GM18867 (cell line): ENCODE measurements around the gene AMZ1.
"Not testable (repeated sequence)": the region's sequence is repeated elsewhere in the genome, so short reads cannot be mapped to it uniquely, and the experiment has no call there.

Experiments used
- ATAC-seq: cut with Tn5 transposase; IDR thresholded peaks from one replicate; pipeline ENCODE4 v1.9.1; 2021; ENCODE audit warnings: mild to moderate bottlenecking, moderate library complexity; ENCODE audit not compliant: unreplicated experiment

Gene AMZ1

DNA sequence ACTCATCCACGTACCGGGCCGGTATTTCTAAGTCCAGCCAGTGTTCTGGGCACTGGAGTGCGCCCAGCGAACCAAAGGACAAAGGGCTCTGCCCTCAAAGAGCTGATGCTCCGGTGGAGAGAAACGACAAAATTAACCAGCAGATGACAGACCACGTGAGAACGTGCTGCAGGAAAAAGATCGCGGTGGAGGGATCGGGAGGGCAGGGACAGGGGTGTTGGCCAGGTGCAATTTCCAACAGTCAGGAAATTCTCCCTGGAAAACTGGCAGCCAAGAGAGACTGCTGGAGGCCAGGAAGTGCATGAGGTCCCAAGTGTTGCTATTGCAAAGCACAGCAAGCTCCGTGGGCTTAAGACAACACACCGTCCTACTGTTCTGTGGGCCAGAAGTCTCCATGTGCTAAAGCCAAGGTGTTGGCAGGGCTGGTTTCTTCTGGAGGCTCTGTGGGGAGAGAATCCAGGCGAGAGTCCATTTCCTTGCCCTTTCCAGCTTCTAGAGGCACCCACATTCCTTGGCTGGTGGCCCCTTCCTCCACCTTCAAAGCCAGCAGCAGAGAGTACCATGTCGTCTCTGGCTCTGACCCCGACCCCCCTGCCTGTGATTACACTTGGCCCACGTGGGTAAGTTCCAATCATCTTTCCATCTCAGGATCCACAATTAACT, 21.3 kb upstream of the AMZ1 start:
- no peak for ATAC-seq

DNA sequence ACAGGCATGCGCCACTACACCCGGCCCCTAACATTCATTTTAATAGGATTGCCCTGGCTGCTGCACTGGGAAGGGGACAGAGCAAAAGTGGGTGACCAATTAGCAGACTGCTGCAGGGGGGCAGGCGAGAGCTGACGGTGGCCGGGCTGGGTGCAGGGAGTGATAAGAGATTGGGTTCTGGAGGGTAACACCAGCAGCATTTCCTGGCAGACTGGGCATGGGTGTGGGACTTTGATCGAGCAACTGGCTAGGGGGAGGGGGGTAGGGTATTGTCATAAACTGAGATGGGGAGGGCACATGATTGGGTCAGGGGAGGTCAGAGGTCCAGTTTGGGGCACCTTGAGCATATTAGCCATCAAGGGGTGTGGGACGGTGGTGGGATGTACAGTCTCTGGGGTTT, 20.2 kb upstream of the AMZ1 start:
- no peak for ATAC-seq

DNA sequence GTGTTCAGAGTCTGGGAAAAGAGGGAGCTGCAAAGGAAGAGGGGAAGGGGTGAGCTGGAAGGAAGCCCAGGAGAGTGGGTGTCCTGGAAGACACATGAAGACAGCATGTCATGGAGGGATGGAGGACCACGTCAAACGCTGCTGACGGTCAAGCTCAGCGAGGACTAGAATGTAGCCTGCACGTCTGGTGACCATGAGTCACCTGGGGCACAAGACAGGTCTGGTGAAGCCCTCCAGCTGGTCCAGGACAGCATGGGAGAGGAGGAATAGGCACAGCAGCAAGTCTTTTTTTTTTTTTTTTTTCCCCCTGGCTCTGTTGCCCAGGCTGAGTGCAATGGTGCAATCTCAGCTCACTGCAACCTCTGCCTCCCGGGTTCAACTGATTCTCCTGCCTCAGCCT, 19.6 kb upstream of the AMZ1 start:
- no peak for ATAC-seq

DNA sequence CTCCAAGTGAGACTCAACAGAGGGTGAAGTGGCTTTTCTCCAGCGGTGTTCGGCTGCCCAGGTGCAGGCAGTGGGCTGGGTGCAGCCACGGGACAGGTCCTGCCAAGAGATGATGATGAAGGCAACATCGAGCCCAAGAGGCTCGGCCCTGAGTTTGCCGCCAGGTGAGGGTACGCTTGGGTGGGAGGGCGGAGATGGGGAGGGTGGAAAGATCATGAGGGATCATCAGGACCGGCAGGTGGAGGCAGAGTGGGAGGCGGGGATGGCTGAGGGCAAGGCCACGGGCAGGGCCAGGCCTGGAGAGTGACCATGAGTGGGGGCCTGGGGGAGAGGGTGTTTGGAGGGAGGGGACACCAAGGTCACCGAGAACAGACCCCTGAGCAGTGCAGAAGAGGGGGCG, 17.8 kb upstream of the AMZ1 start:
- ATAC-seq, result no peak

DNA sequence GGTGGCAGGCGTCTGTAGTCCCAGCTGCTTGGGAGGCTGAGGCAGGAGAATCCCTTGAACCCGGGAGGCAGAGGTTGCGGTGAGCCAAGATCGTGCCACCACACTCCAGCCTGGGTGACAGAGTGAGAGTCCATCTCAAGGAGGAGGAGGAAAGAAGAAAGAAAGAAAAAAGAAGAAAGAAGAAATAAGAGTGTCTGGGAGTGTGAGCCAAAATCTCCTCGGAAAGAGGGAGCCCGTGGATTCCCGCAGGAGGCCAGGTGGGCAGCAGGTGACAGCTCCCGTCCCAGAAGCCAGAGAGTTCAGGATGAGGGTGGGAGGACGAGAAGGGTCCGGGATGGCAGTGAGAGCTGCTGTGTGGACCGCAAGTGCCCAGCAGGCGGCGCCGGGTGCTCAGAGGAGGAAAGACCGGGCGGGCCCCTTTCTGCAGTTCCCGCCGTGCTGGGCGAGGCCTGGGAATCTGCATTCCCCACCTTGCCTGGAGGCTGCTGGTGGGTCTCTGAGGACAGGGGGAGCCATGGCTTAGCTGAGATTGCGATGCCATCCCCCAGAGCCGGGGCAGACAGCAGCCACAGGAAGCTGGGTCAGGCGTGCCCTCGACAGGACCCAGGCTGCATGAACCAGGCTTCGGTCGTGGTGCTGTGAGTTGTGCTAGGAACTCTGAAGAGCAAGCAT, 17.1 kb upstream of the AMZ1 start:
- peak; percentile 68 for ATAC-seq

DNA sequence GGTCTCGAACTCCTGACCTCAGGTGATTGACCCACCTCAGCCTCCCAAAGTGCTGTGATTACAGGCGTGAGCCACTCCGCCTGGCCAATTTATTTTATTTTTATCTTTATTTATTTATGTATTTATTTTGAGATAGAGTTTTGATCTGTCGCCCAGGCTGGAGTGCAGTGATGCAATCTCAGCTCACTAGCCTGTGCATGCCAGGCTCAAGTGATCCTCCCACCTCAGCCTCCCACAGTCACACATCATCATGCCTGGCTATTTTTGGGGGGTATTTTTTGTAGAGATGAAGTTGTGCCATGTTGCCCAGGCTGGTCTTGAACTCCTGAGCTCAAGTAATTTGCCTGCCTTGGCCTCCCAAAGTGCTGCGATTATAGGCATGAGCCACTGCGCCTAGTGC, 14.8 kb upstream of the AMZ1 start:
- not testable (repeated sequence) for ATAC-seq

DNA sequence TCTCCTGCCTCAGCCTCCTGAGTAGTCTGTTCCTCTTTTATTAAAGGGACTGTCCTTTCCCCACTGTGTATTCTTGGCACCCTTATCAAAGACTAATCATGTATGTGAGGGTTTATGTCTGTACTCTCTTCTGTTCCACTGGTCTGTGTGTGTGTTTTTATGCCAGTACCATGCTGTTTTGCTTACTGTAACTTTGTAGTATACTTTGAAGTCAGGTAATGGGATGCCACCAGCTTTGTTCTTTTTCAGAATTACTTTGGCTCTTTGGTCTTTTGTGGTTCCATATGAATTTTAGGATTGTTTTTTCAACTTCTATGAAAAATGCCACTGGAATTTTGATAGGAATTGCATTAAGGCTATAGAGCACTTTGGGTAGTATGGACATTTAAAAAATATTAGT, 14.1 kb upstream of the AMZ1 start:
- ATAC-seq, result no peak

DNA sequence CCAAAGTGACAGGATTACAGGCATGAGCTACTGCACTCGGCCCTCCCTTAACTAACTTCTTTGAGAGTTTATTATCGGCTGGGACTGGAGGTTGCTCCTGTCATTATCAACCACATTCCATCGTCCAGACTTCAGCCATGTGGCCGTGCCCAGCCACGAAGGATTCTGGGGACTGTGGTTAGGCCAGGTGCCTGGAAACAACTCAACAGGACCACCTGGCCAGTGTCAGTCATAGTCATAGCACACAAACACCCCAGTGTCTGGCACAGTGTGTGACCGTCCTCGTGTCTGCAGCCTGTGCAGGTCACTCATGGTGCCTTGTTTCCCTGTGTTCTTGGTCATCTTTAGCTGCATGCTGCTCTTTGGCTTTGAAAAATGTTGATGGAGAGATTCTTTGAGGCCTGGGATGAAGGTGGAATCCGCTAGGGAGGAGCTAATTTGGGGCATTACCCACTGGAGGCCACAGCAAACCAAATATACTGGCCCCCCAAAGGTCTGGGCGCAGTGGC, 12.7 kb upstream of the AMZ1 start:
- no peak for ATAC-seq

DNA sequence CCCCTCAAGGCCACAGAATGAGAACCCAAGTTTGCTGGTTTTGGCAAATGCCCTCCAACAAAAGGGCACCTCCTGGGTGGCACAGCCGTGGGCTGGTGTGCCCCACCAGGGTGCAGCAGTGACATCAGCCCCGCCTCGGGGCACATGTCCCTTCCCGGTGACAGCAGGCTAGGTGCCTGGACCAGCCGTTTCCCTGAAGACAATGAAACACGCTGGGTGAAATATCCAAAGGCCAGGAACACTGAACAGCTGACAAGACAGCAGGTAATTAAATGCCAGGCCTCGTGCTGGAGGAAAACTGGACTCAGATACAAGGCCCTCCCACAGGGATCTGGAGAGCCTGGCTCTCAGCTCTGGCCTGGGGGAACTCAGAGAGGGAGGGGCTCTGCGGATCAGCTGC, 11.4 kb upstream of the AMZ1 start:
- not testable (repeated sequence) for ATAC-seq

DNA sequence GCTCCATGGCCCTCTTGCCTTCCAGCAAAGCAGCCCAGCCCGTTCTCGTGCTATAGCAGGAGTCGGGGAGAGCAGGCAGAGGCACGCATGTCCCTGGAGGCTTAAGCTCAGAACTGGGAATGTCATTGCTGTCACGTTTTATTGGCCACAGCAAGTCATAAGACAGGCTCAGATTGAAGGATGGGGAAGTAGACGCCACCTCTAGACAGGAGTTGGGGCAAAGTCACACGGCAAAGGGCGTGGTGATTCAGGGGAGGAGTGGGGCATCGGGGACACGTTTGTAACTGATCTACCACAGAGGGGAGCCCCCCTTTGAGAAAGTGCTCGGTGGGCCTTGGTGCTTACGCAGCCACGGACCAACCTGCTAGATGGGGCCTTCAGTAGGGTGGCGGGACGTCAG, 9.5 kb upstream of the AMZ1 start:
- not testable (repeated sequence) for ATAC-seq

DNA sequence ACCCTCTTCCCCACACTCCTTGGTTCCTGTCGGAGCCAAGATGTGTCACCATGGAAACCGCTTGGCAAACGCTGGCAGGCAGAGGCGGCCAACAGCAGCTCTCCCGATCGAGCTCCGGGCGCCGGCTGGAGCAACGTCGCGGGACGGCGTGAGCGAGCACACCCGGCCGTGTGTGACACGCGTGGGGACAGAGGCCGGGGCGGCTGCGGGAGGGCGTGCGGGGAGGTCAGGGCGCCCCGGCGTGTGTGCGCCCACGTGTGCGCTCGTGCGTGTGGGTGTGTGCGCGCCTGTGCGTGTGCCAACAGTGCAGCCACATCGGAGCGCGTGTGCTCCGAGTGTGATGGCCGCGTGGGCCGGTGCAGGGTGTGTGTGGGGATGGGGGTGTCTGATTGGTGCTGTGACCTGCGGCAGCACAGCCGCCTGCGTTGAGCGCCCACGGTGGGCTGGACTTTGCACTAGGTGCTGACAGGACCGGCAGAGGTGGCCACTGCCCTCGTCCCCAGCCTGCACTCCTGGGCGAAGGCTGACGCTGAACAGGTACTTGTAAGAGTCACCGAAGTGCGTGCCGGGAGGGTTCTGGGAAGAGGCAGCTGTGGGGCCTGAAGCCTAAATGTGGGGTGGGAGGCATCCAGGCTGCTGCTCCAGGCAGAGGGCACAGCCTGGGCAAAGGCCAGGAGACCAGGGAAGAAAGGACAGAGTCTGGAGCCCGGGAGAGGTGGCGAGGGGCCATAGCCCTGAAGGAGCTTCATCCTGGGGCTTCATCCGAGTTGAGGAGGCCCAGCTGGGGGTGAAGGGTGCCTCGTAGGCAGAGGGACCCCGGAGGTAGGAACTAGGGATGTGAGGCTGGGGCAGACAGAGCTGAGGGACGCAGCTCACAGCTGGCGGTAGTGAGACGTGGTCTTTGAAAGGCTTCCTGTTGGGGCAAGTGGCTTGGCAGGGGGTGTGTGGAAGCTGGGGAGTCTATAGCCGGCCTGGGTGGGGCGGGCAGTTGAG, 8.6 kb upstream of the AMZ1 start:
- not testable (repeated sequence) for ATAC-seq

DNA sequence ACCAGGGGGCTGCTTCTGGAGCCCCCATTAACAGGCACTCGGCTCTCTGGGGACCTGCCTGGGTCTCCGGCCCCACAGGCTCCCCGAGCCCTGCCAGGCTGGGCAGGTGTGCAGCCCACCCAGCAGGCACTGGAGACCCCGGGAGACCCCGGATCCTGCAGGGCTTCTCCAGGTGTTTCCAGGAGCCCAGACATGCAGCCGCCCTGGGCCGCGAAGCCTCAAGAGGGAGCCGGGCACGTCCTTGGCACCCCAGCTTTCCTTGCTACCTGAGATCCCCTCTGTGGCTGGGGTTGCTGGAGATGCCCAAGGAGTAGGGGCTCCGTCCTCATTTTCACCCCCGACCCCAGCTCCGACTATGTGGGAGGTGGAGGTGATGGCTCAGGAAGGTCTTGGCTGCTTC, 7.7 kb upstream of the AMZ1 start:
- ATAC-seq, result no peak

DNA sequence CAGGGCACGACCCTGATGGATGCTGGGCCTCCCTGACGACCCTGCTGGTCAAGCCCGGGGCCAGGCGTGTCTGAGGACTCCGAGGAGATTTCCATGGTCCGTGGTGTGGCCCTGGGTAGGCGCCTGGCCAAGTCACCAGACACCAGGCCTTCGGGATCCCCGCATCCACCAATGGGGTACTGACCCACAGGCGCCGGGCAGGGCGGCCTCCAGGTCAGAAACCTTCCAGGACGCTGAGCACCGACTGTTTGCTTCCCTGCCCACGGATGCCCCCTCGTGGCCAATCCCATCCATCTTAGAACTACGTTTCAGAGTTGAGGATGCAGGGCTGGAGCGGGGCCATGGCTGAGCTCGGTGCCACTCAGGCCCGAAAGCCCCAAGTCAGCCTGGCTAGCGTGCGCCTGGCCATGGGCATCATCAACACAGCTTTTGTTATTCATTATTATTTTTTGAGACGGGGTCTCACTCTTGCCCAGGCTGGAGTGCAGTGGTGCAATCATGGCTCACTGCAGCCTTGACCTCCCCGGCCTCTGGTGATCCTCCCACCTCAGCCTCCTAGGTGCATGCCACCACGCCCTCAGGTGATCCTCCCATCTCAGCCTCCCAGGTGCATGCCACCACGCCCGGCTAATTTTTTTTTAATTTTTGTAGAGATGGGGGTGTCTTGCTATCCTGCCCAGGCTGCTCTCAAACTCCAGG, 7.1 kb upstream of the AMZ1 start:
- no peak for ATAC-seq

DNA sequence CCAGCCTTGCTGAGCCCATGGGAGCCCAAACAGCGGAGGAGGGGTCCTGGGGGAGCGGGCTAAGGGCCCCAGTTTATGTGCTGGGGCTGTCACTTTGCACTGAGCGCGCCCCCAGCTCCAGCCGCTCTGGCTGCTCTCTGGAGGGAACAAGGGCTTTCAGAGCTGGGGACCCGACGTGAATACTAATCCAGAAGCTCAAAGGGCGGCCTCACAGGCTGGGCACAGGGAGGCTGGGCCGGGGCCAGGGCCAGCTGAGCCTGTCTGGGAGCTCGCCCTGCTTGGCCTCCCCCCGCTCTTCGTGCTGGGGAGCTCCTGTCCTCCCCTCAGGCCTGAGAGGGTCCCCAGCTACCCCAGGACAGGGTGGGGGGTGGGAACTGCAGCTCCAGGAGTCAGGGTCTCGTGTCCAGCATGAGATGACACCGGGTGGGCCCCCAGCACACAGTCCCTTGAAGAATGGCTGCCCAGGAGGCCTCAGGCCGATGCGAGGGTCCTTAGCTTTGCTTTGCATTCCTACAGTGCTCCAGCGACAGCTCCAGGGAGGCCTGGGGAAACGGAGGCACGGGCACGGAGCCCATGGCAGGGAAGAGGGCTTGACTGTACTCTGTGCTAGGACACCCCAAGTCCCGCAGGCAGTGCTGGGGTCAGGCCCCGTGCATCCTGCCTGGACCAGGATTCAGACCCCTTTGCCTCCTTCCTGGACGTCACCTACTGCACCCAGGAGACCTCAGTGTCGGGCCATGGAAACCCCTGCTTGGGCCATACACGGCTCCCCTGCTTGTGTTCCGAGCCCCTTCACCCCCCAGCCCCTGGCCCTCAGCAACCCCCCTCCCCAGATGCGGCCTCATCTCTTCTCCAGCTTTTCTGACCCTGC, 5.8 kb upstream of the AMZ1 start:
- ATAC-seq, result no peak

DNA sequence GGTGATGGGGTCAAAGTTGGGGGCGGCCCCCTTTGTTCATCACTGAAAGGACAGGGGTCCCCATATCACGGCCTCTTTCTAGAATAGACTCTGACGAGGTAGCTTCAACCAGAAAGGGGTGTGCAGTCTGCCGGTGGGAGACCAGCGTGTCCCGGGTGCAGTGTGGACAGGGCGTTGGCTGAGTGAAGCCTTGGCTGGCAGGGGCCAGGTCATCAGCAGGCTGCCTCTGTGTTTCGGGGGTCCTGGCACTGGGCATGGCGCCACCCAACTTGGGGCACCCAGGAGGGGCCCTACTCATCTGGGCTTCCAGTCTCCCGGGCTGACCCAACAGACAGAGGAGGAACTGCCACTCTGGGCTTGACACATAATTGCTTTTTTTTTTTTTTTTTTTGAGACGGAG, 3.5 kb upstream of the AMZ1 start:
- ATAC-seq, result no peak

DNA sequence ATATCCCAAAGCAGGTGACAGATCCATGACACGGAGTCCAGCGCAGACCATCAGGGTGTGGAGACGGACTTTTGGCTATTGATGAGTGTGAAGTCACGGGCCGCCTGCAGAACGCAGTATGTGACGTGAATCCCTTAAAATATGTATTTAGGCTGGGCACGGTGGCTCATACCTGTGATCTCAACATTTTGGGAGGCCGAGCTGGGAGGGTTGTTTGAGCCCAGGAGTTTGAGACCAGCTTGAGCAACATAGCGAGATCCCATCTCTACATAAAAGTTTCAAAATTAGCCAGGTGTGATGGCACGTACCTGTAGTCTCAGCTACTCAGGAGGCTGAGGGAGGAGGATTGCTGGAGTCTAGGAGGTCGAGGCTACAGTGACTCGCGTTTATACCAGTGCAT, 1.9 kb upstream of the AMZ1 start:
- no peak for ATAC-seq

DNA sequence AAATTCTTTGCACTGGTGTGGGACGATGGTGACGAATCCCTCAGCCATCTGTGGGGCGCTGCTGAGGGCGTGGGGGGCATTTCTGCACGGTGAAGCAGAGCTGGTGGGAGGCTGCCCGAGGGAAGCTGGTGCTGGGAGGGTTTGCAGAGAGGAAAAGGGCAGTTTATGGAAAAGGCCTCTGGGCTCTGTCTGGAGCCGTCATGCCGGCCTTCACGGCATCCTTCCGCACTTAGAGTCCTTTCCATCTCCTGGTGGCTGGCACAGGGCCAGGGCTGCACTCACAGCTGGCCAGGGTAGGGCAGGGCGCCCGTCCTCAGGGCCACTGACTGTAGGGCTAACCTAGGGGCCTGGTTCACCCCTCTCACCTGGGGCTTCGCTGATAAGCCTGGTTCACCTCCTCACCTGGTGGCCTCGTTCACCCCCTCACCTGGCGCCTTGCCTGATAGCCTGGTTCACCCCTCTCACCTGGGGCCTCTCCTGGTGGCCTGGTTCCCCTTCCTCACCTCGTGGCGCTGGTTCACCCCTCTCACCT, 598 bp upstream of the AMZ1 start:
- ATAC-seq, result no peak

DNA sequence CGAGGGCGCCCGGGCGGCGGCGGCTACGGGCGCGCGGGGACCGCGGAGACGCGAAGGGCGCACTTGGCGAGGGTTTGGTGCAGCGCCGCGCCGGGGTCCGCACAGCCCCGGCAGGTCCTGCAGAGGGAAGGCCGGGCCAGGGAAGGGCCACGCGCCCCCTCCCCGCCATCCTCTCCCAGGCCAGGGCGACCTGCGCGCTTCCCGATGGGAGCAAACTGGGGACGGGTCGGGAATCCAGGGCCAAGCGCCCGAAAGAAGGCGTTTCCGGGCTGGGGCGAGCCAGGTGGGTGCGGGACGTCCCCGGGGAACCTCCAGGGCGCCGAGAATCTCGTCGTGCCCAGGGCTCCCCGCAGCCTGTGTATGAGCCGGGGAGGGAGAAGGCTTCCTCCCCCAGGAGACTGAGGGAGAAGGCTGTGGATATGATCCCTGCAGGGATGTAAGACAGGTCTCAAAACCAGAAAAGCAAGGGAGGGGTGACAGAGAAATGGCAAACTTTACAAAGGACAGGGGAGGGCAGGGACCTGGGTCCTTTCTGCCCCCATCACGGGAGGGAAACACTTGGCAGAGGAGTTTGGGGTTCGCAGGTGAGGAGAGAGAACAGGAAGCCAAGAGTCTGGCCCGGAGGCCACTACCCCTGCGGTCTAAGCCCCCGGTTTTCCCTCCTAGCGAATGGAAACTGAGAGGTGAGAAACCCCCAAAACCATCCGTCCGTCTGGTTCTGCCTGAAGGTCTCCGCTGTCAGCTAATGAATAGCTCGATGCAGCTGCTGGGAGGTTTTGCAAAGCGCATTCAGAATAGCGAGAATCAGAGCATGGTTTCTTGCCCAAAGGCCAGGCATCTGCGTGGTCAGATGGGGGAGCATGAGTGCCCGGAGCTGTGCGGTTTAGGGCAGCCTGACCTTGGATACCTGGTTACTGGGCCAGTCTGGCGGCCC, 674 bp downstream of the AMZ1 start:
- peak; percentile 73 for ATAC-seq
